GM19468 (cell line): ENCODE measurements around the gene MYO10.
"Not testable (repeated sequence)": the region's sequence is repeated elsewhere in the genome, so short reads cannot be mapped to it uniquely, and the experiment has no call there.

Experiments
- ATAC-seq: cut with Tn5 transposase; IDR thresholded peaks from one replicate; pipeline ENCODE4 v1.9.1; 2021; ENCODE audit warnings: mild to moderate bottlenecking, moderate library complexity, moderate number of reproducible peaks; ENCODE audit not compliant: unreplicated experiment; ENCODE audit errors: extremely low read depth

Gene MYO10

GRCh38 chr5:16936150-16936988 lies at the start of gene MYO10:
MYO10 (minus strand) TSS chr5:16936288; CDS start chr5:16935808, 480 bp downstream.
- ATAC-seq: peak; percentile 33

GRCh38 chr5:16985304-16985703 lies 49.2 kb upstream of the MYO10 start:
- not testable (repeated sequence) for ATAC-seq

DNA sequence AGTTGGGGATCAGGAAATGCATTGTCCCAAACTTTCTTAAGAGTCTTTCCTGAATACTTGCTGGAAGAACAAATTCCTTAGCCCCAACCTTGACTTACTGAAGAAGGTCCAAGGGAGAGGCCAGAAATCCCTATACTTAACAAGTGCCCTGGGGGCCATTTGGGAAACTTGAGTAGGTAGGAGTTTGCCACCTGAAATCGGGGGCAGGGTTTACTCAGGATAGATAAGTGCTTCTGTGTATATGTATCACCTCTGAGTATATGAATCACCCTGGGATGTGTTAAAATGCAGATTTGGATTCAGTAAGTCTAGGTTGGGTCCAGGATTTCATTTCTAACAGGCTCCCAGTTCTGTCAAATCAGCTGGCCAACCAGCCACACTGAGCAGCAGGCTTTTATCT lies 47.9 kb upstream of the MYO10 start:
- ATAC-seq: no peak

GRCh38 chr5:16983022-16983639 lies 47.0 kb upstream of the MYO10 start:
- no peak for ATAC-seq

DNA sequence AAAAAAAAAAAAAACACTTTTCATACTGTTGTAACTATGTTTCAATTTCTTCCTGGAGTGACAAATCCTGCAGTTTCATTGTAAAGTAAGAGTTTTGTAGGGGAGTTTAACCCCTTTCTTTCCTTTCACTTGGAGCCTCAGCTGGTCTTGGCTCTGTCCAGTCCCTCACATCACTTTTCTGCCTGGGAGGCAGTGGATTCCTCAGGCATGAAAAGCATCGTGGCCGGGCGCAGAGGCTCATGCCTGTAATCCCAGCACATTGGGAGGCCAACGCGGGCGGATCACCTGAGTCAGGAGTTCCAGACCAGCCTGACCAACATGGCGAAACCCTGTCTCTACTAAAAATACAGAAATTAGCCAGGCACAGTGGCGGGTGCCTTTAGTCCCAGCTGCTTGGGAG lies 45.6 kb upstream of the MYO10 start:
- ATAC-seq: no peak

DNA sequence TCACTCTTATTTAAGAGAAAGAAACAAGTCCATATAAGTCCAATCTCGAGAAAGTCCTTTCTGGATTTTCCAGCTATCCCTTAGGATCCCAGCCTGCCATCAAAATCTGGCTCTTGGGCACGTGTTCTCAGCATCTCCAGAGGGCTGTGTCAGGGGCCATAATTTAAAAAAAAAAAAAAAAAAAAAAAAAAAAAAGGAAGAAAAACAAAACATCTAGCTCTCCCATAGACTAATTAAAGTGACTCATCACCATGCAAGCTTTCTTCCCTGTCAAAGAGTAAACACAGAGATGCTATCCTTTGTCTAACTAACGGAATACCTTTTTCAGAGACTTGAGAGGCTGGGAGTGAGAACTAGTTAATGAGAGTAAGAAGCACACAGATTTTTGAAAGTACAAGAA lies 44.9 kb upstream of the MYO10 start:
- no peak for ATAC-seq

DNA sequence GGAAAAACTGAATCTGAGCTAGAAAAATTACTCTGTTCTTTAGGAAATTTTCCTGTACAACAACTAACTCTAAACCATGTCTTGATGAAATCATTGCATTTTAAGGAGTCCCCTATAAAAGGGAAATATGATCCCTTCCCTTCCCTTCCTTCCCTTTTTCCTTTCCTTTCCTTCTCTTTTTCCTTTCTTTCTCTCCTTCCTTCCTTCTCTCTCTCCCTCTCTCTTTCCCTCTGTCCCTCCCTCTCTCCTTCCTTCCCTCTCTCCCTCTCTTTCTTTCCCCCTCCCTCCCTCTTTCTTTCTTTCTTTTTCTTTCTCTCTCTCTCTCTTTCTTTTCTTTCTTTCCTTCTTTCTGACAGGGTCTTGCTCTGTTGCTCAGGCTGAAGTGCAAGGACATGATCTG lies 42.2 kb upstream of the MYO10 start:
- no peak for ATAC-seq

- peak; percentile 84 for ATAC-seq
Measured at GRCh38 chr5:16976625-16977008, 40.5 kb upstream of the MYO10 start.

GRCh38 chr5:16975950-16976624 lies 40.0 kb upstream of the MYO10 start:
- ATAC-seq: peak; percentile 62

GRCh38 chr5:16974981-16975380 lies 38.9 kb upstream of the MYO10 start:
- ATAC-seq: no peak

DNA sequence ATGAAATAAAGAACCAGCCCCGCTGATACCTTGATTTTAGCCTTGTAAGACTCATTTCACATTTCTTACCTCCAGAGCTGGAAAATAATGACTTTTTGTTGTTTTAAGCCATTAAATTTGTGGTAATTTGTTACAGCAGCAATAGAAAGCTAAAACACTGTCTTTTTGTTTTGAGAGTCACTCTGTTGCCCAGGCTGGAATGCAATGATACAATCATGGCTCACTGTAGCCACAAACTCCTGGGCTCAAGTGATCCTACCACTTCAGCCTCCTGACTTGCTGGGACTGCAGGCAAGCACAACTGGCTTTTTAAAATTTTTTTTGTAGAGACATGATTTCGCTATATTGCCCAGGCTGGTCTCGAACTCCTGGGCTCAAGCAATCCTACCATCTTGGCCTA lies 34.7 kb upstream of the MYO10 start:
- ATAC-seq: no peak

GRCh38 chr5:16970260-16970659 lies 34.2 kb upstream of the MYO10 start:
- ATAC-seq: no peak

DNA sequence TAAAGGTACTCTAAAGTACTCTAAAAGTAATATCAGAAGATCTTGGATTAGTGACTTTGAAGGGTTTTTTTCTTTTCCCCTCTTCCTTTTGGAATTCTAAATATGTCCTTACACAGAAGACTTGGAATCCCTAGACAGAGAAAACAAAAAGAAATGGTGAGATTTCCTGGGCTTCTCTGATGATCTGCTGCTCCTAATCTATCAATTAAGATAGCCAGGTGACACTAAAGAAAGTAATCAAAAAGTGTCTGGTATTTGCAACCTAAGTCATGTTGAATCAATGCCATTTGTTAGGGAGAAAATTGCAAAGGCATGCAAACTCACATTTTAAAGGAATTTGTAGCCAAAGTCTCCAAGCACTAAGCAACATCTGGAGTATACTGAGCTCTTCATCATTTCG lies 29.5 kb upstream of the MYO10 start:
- ATAC-seq: no peak

DNA sequence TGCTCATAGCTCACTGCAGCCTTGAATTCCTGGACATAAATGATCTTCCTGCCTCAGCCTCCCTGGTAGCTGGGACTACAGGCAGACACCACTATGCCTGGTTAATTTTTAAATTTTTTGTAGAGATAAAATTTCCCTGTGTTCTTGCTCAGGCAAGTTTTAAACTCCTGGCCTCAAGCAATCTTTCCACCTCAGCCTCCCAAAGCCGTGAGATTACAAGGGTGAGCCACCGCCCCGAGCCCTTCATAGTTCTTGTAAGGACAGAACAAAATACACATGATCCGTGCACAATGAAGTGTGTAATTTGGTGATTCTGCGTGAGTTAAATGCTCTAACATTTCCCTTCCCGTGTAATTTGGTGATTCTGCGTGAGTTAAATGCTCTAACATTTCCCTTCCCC lies 27.7 kb upstream of the MYO10 start:
- ATAC-seq: no peak

GRCh38 chr5:16961131-16961530 lies 25.0 kb upstream of the MYO10 start:
- ATAC-seq: no peak

GRCh38 chr5:16957304-16958196 lies 21.5 kb upstream of the MYO10 start:
- no peak for ATAC-seq

DNA sequence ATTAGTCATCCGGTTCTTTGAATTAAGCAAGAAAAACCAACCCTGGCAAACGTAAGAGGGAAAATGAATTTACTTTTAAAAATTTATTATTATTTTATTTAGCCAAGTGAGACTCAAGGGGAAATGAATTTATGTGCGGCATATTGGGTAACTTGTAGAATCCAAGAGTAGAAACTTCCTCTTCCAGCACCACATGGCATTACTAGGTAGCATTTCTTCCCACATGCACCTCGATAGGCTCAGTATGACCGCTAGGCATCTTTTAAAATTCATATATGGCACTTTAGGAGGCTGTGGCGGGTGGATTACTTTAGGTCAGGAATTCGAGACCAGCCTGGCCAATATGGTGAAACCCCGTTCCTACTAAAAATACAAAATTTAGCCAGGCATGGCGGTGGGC lies 17.6 kb upstream of the MYO10 start:
- ATAC-seq: no peak

GRCh38 chr5:16952968-16953671 lies 17.0 kb upstream of the MYO10 start:
- no peak for ATAC-seq

GRCh38 chr5:16946725-16947124 lies 10.6 kb upstream of the MYO10 start:
- ATAC-seq: no peak
